CD4-positive, alpha-beta memory T cell (primary cell): ENCODE measurements around the gene G6PC3. TPM values are rescaled to one million over a fixed set of nuclear protein-coding genes. Genes with fewer than 3 reads are reported as not detected.

Experiments
- CTCF ChIA-PET: fragments of 350-600 bp; sonication (Branson Sonifier 250); formaldehyde crosslinking; loops from one replicate; lab custom pipeline; 2021; ENCODE audit warnings: inconsistent platforms; ENCODE audit not compliant: partially characterized antibody; lab: Charles Lee
- POLR2A ChIA-PET: fragments of 350-600 bp; sonication (Branson Sonifier 250); formaldehyde crosslinking; loops from one replicate; lab custom pipeline; 2021; ENCODE audit not compliant: partially characterized antibody; lab: Charles Lee
- DNase-seq, 5 donors: peaks; one replicate each; pipeline versions ENCODE4 v3.0.0 to v3.0.0-alpha.2; 2020 to 2022; ENCODE audit warnings: mixed read lengths in 1 of 5
- H3K27ac ChIP-seq: one replicate; pipeline ENCODE4 v1.7.0; 2013; ENCODE audit warnings: low read depth, low read length
- H3K27me3 ChIP-seq: 2 replicates; pipeline ENCODE4 v1.7.0; 2013; ENCODE audit warnings: mild to moderate bottlenecking, low read length, moderate library complexity; ENCODE audit not compliant: insufficient read depth
- H3K36me3 ChIP-seq: 2 replicates; pipeline ENCODE4 v1.7.0; 2013; ENCODE audit warnings: mild to moderate bottlenecking, low read length, moderate library complexity; ENCODE audit not compliant: insufficient read depth
- H3K4me1 ChIP-seq: 2 replicates; pipeline ENCODE4 v1.7.0; 2013; ENCODE audit warnings: mild to moderate bottlenecking, low read length, moderate library complexity; ENCODE audit not compliant: insufficient read depth
- H3K4me3 ChIP-seq, 2 donors: one replicate each; pipeline ENCODE4 v1.7.0; 2013; ENCODE audit warnings: low read length in 2 of 2, mild to moderate bottlenecking in 1 of 2
- H3K9me3 ChIP-seq, 2 donors: one replicate each; pipeline ENCODE4 v1.7.0; 2013; ENCODE audit warnings: low read length in 2 of 2, control low read depth in 1 of 2; ENCODE audit not compliant: control insufficient read depth in 1 of 2
- H3K27ac Mint-ChIP-seq, 7 donors: one replicate each; pipeline ENCODE4 v1.8.0; 2020 to 2021; ENCODE audit warnings: mixed read lengths in 7 of 7, mild to moderate bottlenecking in 6 of 7, inconsistent platforms in 3 of 7, moderate library complexity in 3 of 7
- H3K27me3 Mint-ChIP-seq, 2 donors: one replicate each; pipeline ENCODE4 v1.8.0; 2020 to 2021; ENCODE audit warnings: mixed read lengths in 2 of 2
- H3K36me3 Mint-ChIP-seq, 2 donors: one replicate each; pipeline ENCODE4 v1.8.0; 2020 to 2021; ENCODE audit warnings: mixed read lengths in 2 of 2, inconsistent platforms in 1 of 2, mild to moderate bottlenecking in 1 of 2
- H3K4me1 Mint-ChIP-seq, 4 donors: one replicate each; pipeline ENCODE4 v1.8.0; 2020 to 2021; ENCODE audit warnings: mixed read lengths in 4 of 4, mild to moderate bottlenecking in 1 of 4
- H3K4me3 Mint-ChIP-seq, 8 donors: one replicate each; pipeline ENCODE4 v1.8.0; 2020 to 2021; ENCODE audit warnings: mixed read lengths in 8 of 8, mild to moderate bottlenecking in 7 of 8, moderate library complexity in 6 of 8, inconsistent platforms in 3 of 8
- H3K9me3 Mint-ChIP-seq, 8 donors: one replicate each; pipeline ENCODE4 v1.8.0; 2020 to 2021; ENCODE audit warnings: mixed read lengths in 8 of 8, mild to moderate bottlenecking in 5 of 8, inconsistent platforms in 3 of 8, moderate library complexity in 1 of 8
- intact Hi-C: fragments of 100-400 bp; cut with micrococcal nuclease; formaldehyde crosslinking; loops from one replicate; pipeline ENCODE4 v1.15.1; 2023
- polyA plus RNA-seq, 2 donors: library from polyadenylated mRNA; unstranded; fragments of 300-500 nt; fragmentation: Illumina TruSeq; gene quantifications; one replicate each; pipeline ENCODE4 v1.2.3, GENCODE V29; 2021
- total RNA-seq, 2 experiments: library from RNA; stranded (reverse); gene quantifications; one replicate each; pipeline ENCODE4 v1.2.3, GENCODE V29; 2021

Gene G6PC3
- total and polyA plus RNA-seq, 4 experiments from 2014 or later: 10.6 to 17.9 (median 13.7) TPM

GRCh38 chr17:44112284-44113280, 42.0 kb downstream of the G6PC3 start:
- Histone ChIP-seq H3K27me3 (no peaks in the 10 kb centered on the region), H3K27ac (no peak overlapping the region), H3K4me3 (no peak overlapping the region), H3K4me1 (peaks cover 31% of the 10 kb centered on the region), H3K36me3 (peaks cover 15% of the 10 kb centered on the region), H3K9me3 (no peaks in the 10 kb centered on the region)
- Mint-ChIP-seq H3K4me3 (no peak overlapping the region), H3K27me3 (no peaks in the 10 kb centered on the region), H3K27ac (peak overlapping the region in 4 of 7 donors; percentile 20 to 74 (median 52)), H3K4me1 (peaks cover 9 to 48% (median 25%) of the 10 kb centered on the region in 4 donors), H3K9me3 (no peaks in the 10 kb centered on the region), H3K36me3 (peaks cover 10 to 19% of the 10 kb centered on the region in 2 donors)
- CTCF ChIA-PET: interaction anchor here (1.9 kb wide), 1 partner anchor 11 kb away, joined by 4 read pairs; the partner anchor contains the start of gene HDAC5
- intact Hi-C loops: no loop called here
- no peak for DNase-seq
- POLR2A ChIA-PET: interaction anchor here (2.5 kb wide), 1 partner anchor 11 kb away, joined by 12 read pairs; the partner anchor contains the start of gene HDAC5

GRCh38 chr17:44113382-44113781, 42.8 kb downstream of the G6PC3 start:
- ChIA-PET CTCF (interaction anchor here (1.9 kb wide), 1 partner anchor 10 kb away, joined by 4 read pairs; the partner anchor contains the start of gene HDAC5), POLR2A (interaction anchor here (0.6 kb wide), 1 partner anchor 38 kb away, joined by 3 read pairs; no protein-coding TSS in a partner anchor)
- Histone ChIP-seq H3K4me1 (peaks cover 31% of the 10 kb centered on the region), H3K4me3 (no peak overlapping the region), H3K9me3 (no peaks in the 10 kb centered on the region), H3K27me3 (no peaks in the 10 kb centered on the region), H3K36me3 (peaks cover 15% of the 10 kb centered on the region), H3K27ac (no peak overlapping the region)
- H3K4me3 Mint-ChIP-seq: peak overlapping the region in 1 of 8 donors; percentile 13
- H3K36me3 Mint-ChIP-seq: peaks cover 8 to 22% of the 10 kb centered on the region in 2 donors
- peak overlapping the region in 3 of 7 donors; percentile 20 to 78 (median 56) for H3K27ac Mint-ChIP-seq
- H3K9me3 Mint-ChIP-seq: no peaks in the 10 kb centered on the region
- no peak for DNase-seq
- H3K27me3 Mint-ChIP-seq: no peaks in the 10 kb centered on the region
- peaks cover 12 to 52% (median 27%) of the 10 kb centered on the region in 4 donors for H3K4me1 Mint-ChIP-seq
- intact Hi-C loops: no loop called here

- H3K4me3 Mint-ChIP-seq: no peak overlapping the region
- H3K4me1 Mint-ChIP-seq: peaks cover 17 to 58% (median 34%) of the 10 kb centered on the region in 4 donors
- H3K27me3 Mint-ChIP-seq: no peaks in the 10 kb centered on the region
Observed at GRCh38 chr17:44113868-44114840, 43.6 kb downstream of the G6PC3 start.

GRCh38 chr17:44115585-44116415, 45.3 kb downstream of the G6PC3 start:
- H3K4me1 ChIP-seq: peaks cover 33% of the 10 kb centered on the region
- H3K4me3 ChIP-seq: no peak overlapping the region
- CTCF ChIA-PET: interaction anchor here (0.6 to 4.1 kb wide), 6 partner anchors 9 to 172 kb away, joined by 3 to 18 read pairs (median 4); no protein-coding TSS in a partner anchor
- H3K9me3 ChIP-seq: no peaks in the 10 kb centered on the region
- intact Hi-C loops: no loop called here
- Mint-ChIP-seq H3K36me3 (peaks cover 8 to 20% of the 10 kb centered on the region in 2 donors), H3K27ac (peak overlapping the region in 3 of 7 donors; percentile 4 to 36 (median 31)), H3K9me3 (no peaks in the 10 kb centered on the region), H3K4me3 (no peak overlapping the region), H3K27me3 (no peaks in the 10 kb centered on the region), H3K4me1 (peaks cover 24 to 74% (median 44%) of the 10 kb centered on the region in 4 donors)
- no peak overlapping the region for H3K27ac ChIP-seq
- H3K36me3 ChIP-seq: peaks cover 15% of the 10 kb centered on the region
- POLR2A ChIA-PET: no interaction called here
- no peak for DNase-seq
- H3K27me3 ChIP-seq: no peaks in the 10 kb centered on the region

More at GRCh38 chr17:44113868-44114840, 43.6 kb downstream of the G6PC3 start:
- Histone ChIP-seq H3K4me3 (no peak overlapping the region), H3K4me1 (peaks cover 31% of the 10 kb centered on the region), H3K36me3 (peaks cover 15% of the 10 kb centered on the region), H3K27ac (no peak overlapping the region), H3K9me3 (no peaks in the 10 kb centered on the region), H3K27me3 (no peaks in the 10 kb centered on the region)
- Mint-ChIP-seq H3K9me3 (no peaks in the 10 kb centered on the region), H3K36me3 (peaks cover 8 to 20% of the 10 kb centered on the region in 2 donors), H3K27ac (no peak overlapping the region)
- CTCF ChIA-PET: interaction anchor here (0.9 to 4.1 kb wide), 3 partner anchors 7 to 170 kb away, joined by 3 to 18 read pairs (median 3); no protein-coding TSS in a partner anchor
- POLR2A ChIA-PET: interaction anchor here (0.5 to 0.6 kb wide), 2 partner anchors 9 to 37 kb away, joined by 3 read pairs; partner anchors contain the start of gene HDAC5
- no peak for DNase-seq
- intact Hi-C loops: no loop called here

GRCh38 chr17:44117351-44117750, 46.8 kb downstream of the G6PC3 start:
- Mint-ChIP-seq H3K4me3 (no peak overlapping the region), H3K4me1 (peaks cover 27 to 75% (median 45%) of the 10 kb centered on the region in 4 donors), H3K9me3 (no peaks in the 10 kb centered on the region), H3K36me3 (peaks cover 8 to 19% of the 10 kb centered on the region in 2 donors), H3K27me3 (no peaks in the 10 kb centered on the region), H3K27ac (peak overlapping the region in 1 of 7 donors; percentile 11)
- Histone ChIP-seq H3K27me3 (no peaks in the 10 kb centered on the region), H3K36me3 (peaks cover 15% of the 10 kb centered on the region), H3K27ac (no peak overlapping the region), H3K4me3 (no peak overlapping the region), H3K4me1 (peaks cover 28% of the 10 kb centered on the region), H3K9me3 (no peaks in the 10 kb centered on the region)
- intact Hi-C loops: no loop called here
- no peak for DNase-seq
- CTCF ChIA-PET: interaction anchor here (1.0 to 4.1 kb wide), 2 partner anchors 174 to 239 kb away, joined by 3 to 18 read pairs; no protein-coding TSS in a partner anchor
- POLR2A ChIA-PET: interaction anchor here (0.9 kb wide), 1 partner anchor 51 kb away, joined by 3 read pairs; the partner anchor contains the start of gene LSM12
